H1 (cell line): ENCODE measurements around the gene USP43. TPM values are rescaled to one million over a fixed set of nuclear protein-coding genes. Genes with fewer than 3 reads are reported as not detected.

Source experiments
- CTCF ChIA-PET: fragments of 300-600 bp; sonication (Branson Sonifier 250); formaldehyde crosslinking; loops from one replicate; lab custom pipeline; 2021; ENCODE audit not compliant: partially characterized antibody; lab: Charles Lee
- POLR2A ChIA-PET: fragments of 300-600 bp; sonication (Branson Sonifier 250); formaldehyde crosslinking; loops from one replicate; lab custom pipeline; 2021; ENCODE audit warnings: inconsistent platforms; ENCODE audit not compliant: partially characterized antibody; lab: Charles Lee
- DNase-seq, 2 experiments: peaks; one replicate each; pipeline versions ENCODE4 v3.0.0 to v3.0.0-alpha.2; 2010 to 2022; ENCODE audit warnings: low spot score in 2 of 2, low read depth in 1 of 2, mixed read lengths in 1 of 2
- FAIRE-seq: peaks from 2 replicates; lab custom pipeline; 2011; peaks lifted over from hg19 to GRCh38; lab: Jason Lieb, UNC
- H2AFZ ChIP-seq: 2 replicates; pipeline ENCODE4 v1.8.1; 2012; ENCODE audit warnings: low read length, inconsistent platforms
- H2AK5ac ChIP-seq: 2 replicates; pipeline ENCODE4 v1.6.1; 2013; ENCODE audit warnings: low read depth, low read length
- H2BK120ac ChIP-seq: replicated peaks from 2 replicates; pipeline ENCODE3; 2013; ENCODE audit warnings: low read depth, low read length, inconsistent platforms
- H2BK12ac ChIP-seq: 2 replicates; pipeline ENCODE4 v1.6.1; 2013; ENCODE audit warnings: low read depth, low read length
- H2BK15ac ChIP-seq: 2 replicates; pipeline ENCODE4 v1.6.1; 2013; ENCODE audit warnings: low read length
- H2BK20ac ChIP-seq: 2 replicates; pipeline ENCODE4 v1.6.1; 2013; ENCODE audit warnings: low read length
- H2BK5ac ChIP-seq: 2 replicates; pipeline ENCODE4 v1.6.1; 2013; ENCODE audit warnings: low read depth, low read length
- H3K14ac ChIP-seq: 2 replicates; pipeline ENCODE4 v1.6.1; 2013; ENCODE audit warnings: inconsistent platforms; ENCODE audit not compliant: insufficient read length
- H3K18ac ChIP-seq: 2 replicates; pipeline ENCODE4 v1.6.1; 2013; ENCODE audit warnings: low read length; ENCODE audit errors: extremely low read depth
- H3K23ac ChIP-seq: 2 replicates; pipeline ENCODE4 v1.6.1; 2013; ENCODE audit warnings: inconsistent platforms; ENCODE audit not compliant: insufficient read length
- H3K23me2 ChIP-seq: 2 replicates; pipeline ENCODE4 v1.6.1; 2013; ENCODE audit warnings: low read depth, low read length
- H3K27ac ChIP-seq: 2 replicates; pipeline ENCODE4 v1.6.1; 2011; ENCODE audit warnings: low read depth, low read length, inconsistent platforms
- H3K27me3 ChIP-seq, 4 experiments: replicated peaks in 1 of 4; 1 replicate in 1 of 4; 2 replicates in 3 of 4; pipeline versions ENCODE4 v1.6.1 to v1.8.1; 2011 to 2013; ENCODE audit warnings: low read length in 3 of 4, mild to moderate bottlenecking in 3 of 4, inconsistent platforms in 2 of 4, mixed read lengths in 2 of 4, moderate library complexity in 1 of 4; ENCODE audit not compliant: control insufficient read depth in 3 of 4, insufficient read depth in 3 of 4; ENCODE audit errors: extremely low read depth in 1 of 4
- H3K36me3 ChIP-seq, 4 experiments: 2 replicates each; pipeline versions ENCODE4 v1.6.1 to v1.8.1; 2011 to 2013; ENCODE audit warnings: mild to moderate bottlenecking in 4 of 4, low read length in 3 of 4, moderate library complexity in 2 of 4, control low read depth in 1 of 4, inconsistent platforms in 1 of 4; ENCODE audit not compliant: insufficient read depth in 4 of 4, control insufficient read depth in 2 of 4
- H3K4ac ChIP-seq: replicated peaks from 2 replicates; pipeline ENCODE3; 2013; ENCODE audit warnings: low read length, low read depth, mixed read lengths, inconsistent platforms; ENCODE audit not compliant: insufficient read length
- H3K4me1 ChIP-seq, 4 experiments: replicated peaks in 1 of 4; 1 replicate in 1 of 4; 2 replicates in 3 of 4; pipeline versions ENCODE4 v1.6.1 to v1.8.1; 2011 to 2013; ENCODE audit warnings: low read length in 3 of 4, inconsistent platforms in 2 of 4, mixed read lengths in 1 of 4; ENCODE audit not compliant: insufficient read depth in 4 of 4, control insufficient read depth in 3 of 4
- H3K4me2 ChIP-seq, 2 experiments: 2 replicates each; pipeline versions ENCODE4 v1.6.1 to v1.8.1; 2011 to 2013; ENCODE audit warnings: low read depth in 2 of 2, low read length in 2 of 2, control low read depth in 1 of 2, inconsistent platforms in 1 of 2, mild to moderate bottlenecking in 1 of 2; ENCODE audit not compliant: insufficient read depth in 1 of 2
- H3K4me3 ChIP-seq, 4 experiments: fragments of 200-600, 300-600 bp in 1 of 4; sonication (generic), shearing (Covaris generic), sonication (Bioruptor Twin) in 1 of 4; 2 replicates each; pipeline versions ENCODE4 v1.5.1 to v1.8.1; 2011 to 2016; ENCODE audit warnings: low read length in 4 of 4, low read depth in 3 of 4, control low read depth in 2 of 4, inconsistent platforms in 2 of 4, mild to moderate bottlenecking in 2 of 4, mixed read lengths in 1 of 4, moderate library complexity in 1 of 4; ENCODE audit not compliant: insufficient read depth in 2 of 4; ENCODE audit errors: extremely low read depth in 1 of 4
- H3K56ac ChIP-seq: replicated peaks from 2 replicates; pipeline ENCODE3; 2013; ENCODE audit warnings: low read depth, mild to moderate bottlenecking, mixed read lengths, low read length, inconsistent platforms; ENCODE audit not compliant: insufficient read length
- H3K79me1 ChIP-seq: 2 replicates; pipeline ENCODE4 v1.6.1; 2013; ENCODE audit warnings: low read depth, low read length, control low read depth
- H3K79me2 ChIP-seq, 2 experiments: 2 replicates each; pipeline versions ENCODE4 v1.6.1 to v1.8.1; 2012 to 2013; ENCODE audit warnings: low read length in 2 of 2, mild to moderate bottlenecking in 2 of 2, inconsistent platforms in 1 of 2; ENCODE audit not compliant: insufficient read depth in 2 of 2, control insufficient read depth in 1 of 2
- H3K9ac ChIP-seq, 4 experiments: replicated peaks in 1 of 4; 1 replicate in 1 of 4; 2 replicates in 3 of 4; pipeline versions ENCODE4 v1.6.1 to v1.8.1; 2011 to 2013; ENCODE audit warnings: low read depth in 3 of 4, low read length in 3 of 4, control low read depth in 2 of 4, mild to moderate bottlenecking in 2 of 4, moderate library complexity in 2 of 4, inconsistent platforms in 1 of 4; ENCODE audit errors: extremely low read depth in 1 of 4
- H3K9me3 ChIP-seq, 2 experiments: 2 replicates each; pipeline versions ENCODE4 v1.6.1 to v1.8.1; 2012 to 2013; ENCODE audit warnings: mild to moderate bottlenecking in 2 of 2, moderate library complexity in 2 of 2, control low read depth in 1 of 2, inconsistent platforms in 1 of 2, low read depth in 1 of 2, low read length in 1 of 2, mixed read lengths in 1 of 2; ENCODE audit not compliant: insufficient read depth in 2 of 2
- H4K20me1 ChIP-seq, 2 experiments: replicated peaks in 1 of 2; 2 replicates each; pipeline versions ENCODE3 to v1.8.1; 2011 to 2013; ENCODE audit warnings: inconsistent platforms in 2 of 2, low read length in 2 of 2, mild to moderate bottlenecking in 1 of 2; ENCODE audit not compliant: insufficient read depth in 2 of 2, control insufficient read depth in 1 of 2
- H4K5ac ChIP-seq: 2 replicates; pipeline ENCODE4 v1.6.1; 2013; ENCODE audit warnings: low read length, low read depth, mixed read lengths, inconsistent platforms; ENCODE audit not compliant: insufficient read length
- H4K8ac ChIP-seq: 2 replicates; pipeline ENCODE4 v1.8.0; 2013; ENCODE audit warnings: mild to moderate bottlenecking, moderate library complexity, low read length, inconsistent platforms; ENCODE audit not compliant: insufficient read depth; ENCODE audit errors: extremely low read depth
- H4K91ac ChIP-seq: replicated peaks from 2 replicates; pipeline ENCODE3; 2013; ENCODE audit warnings: low read length, mixed read lengths, inconsistent platforms; ENCODE audit not compliant: insufficient read length
- ATF2 ChIP-seq: IDR thresholded peaks from 2 replicates; pipeline ENCODE4 v1.6.1; 2012; ENCODE audit warnings: low read length, inconsistent platforms
- BACH1 ChIP-seq: IDR thresholded peaks from 2 replicates; pipeline ENCODE4 v1.6.1; 2012; ENCODE audit warnings: low read length, improper control_type of control experiment
- CTBP2 ChIP-seq: IDR thresholded peaks from 2 replicates; pipeline ENCODE4 v1.7.0; 2011; ENCODE audit warnings: borderline replicate concordance, mild to moderate bottlenecking, moderate library complexity, mixed read lengths, low read length; ENCODE audit not compliant: insufficient read depth, insufficient read length
- FOSL1 ChIP-seq: IDR thresholded peaks from 2 replicates; pipeline ENCODE4 v1.6.1; 2011; ENCODE audit warnings: mild to moderate bottlenecking, low read depth, low read length, moderate library complexity; ENCODE audit not compliant: insufficient read depth
- GTF2F1 ChIP-seq: IDR thresholded peaks from 2 replicates; pipeline ENCODE4 v1.6.1; 2012; ENCODE audit warnings: low read depth, low read length, improper control_type of control experiment, borderline replicate concordance
- MAFK ChIP-seq: IDR thresholded peaks from 2 replicates; pipeline ENCODE4 v1.6.1; 2012; ENCODE audit warnings: low read depth, mild to moderate bottlenecking, improper control_type of control experiment, low read length
- RAD21 ChIP-seq, 2 experiments: IDR thresholded peaks in 1 of 2; conservative IDR thresholded peaks in 1 of 2; 2 replicates each; pipeline ENCODE4 v1.6.1; 2011; ENCODE audit warnings: low read depth in 2 of 2, low read length in 2 of 2, improper control_type of control experiment in 1 of 2, inconsistent platforms in 1 of 2, mild to moderate bottlenecking in 1 of 2, moderate library complexity in 1 of 2
- RFX5 ChIP-seq: IDR thresholded peaks from 2 replicates; pipeline ENCODE4 v1.6.1; 2011; ENCODE audit warnings: low read depth, low read length, improper control_type of control experiment, borderline replicate concordance
- RNF2 ChIP-seq: fragments of 200-900, 300-1000 bp; sonication (generic); IDR thresholded peaks from 2 replicates; pipeline ENCODE4 v1.7.1; 2016; ENCODE audit warnings: borderline replicate concordance, low read depth, mild to moderate bottlenecking, antibody characterized with exemption, low read length; ENCODE audit not compliant: poor library complexity, severe bottlenecking; ENCODE audit errors: missing control alignments
- RXRA ChIP-seq: IDR thresholded peaks from 2 replicates; pipeline ENCODE4 v1.6.1; 2011; ENCODE audit warnings: low read depth, mild to moderate bottlenecking, low read length, moderate library complexity; ENCODE audit not compliant: insufficient read depth
- SIRT6 ChIP-seq: IDR thresholded peaks from one replicate; pipeline ENCODE4 v1.7.1; 2012; ENCODE audit warnings: low read length, inconsistent platforms
- YY1 ChIP-seq: IDR thresholded peaks from 2 replicates; pipeline ENCODE4 v1.6.1; 2011; ENCODE audit warnings: low read depth, mild to moderate bottlenecking, low read length
- WGBS, 2 experiments: shearing (Covaris generic) in 1 of 2; methylation state at CpG; one replicate each; pipeline versions ENCODE4 v1.1.6 to v1.1.7; 2013 to 2015; ENCODE audit warnings: low lambda C conversion rate in 2 of 2, mixed read lengths in 2 of 2, inconsistent platforms in 1 of 2, low coverage in 1 of 2, missing lambda C conversion rate in 1 of 2; ENCODE audit not compliant: insufficient replicate concordance in 2 of 2, insufficient coverage in 1 of 2, insufficient read length in 1 of 2; ENCODE audit errors: extremely low coverage in 1 of 2, missing lambda C conversion rate in 1 of 2; 5-methylcytosine and 5-hydroxymethylcytosine counted together
- polyA plus RNA-seq, 7 experiments: library from polyadenylated mRNA; depleted of rRNA in 3 of 7; stranded (reverse) in 5 of 7; unstranded in 2 of 7; fragments of >200 nt in 5 of 7; fragments of 200-250 nt in 2 of 7; gene quantifications; 1 replicate in 5 of 7; 2 replicates in 1 of 7; 4 replicates in 1 of 7; pipeline versions ENCODE4 v1.2.1 to v1.2.3, GENCODE V29; 2011 to 2013; ENCODE audit warnings: missing spikeins in 2 of 7, mixed read lengths in 2 of 7
- total RNA-seq: library from RNA; stranded (reverse); fragmentation: NEBNext Ultra II Directional; extraction: Animal tissue kit (Norgen Biotek cat#: 25700); gene quantifications from 2 replicates; pipeline ENCODE4 v1.2.1, GENCODE V29; 2021

Gene USP43
- total and polyA plus RNA-seq, 2 of the 8 experiments (the other 6 are each of a cell fraction or from before 2014, with no cell fraction given): 3.0 to 7.2 TPM

- Histone ChIP-seq H4K8ac (no peak overlapping the region), H3K4me3 (no peak overlapping the region), H2BK120ac (no peak overlapping the region), H3K14ac (no peak overlapping the region), H3K4me2 (no peak overlapping the region), H3K27me3 (no peaks in the 10 kb centered on the region), H3K18ac (no peak overlapping the region), H2AFZ (no peak overlapping the region), H2BK20ac (no peak overlapping the region), H2BK12ac (no peak overlapping the region), H4K20me1 (peaks cover 0 to 2% of the 10 kb centered on the region in 2 experiments), H3K9ac (no peak overlapping the region), H3K4me1 (peaks cover 0 to 5% (median under 1%) of the 10 kb centered on the region in 4 experiments; a peak in 3 of 7 replicates), H3K27ac (no peak overlapping the region), H4K91ac (no peak overlapping the region), H3K9me3 (no peaks in the 10 kb centered on the region), H3K36me3 (peaks cover 0 to 2% (median 0%) of the 10 kb centered on the region in 4 experiments; a peak in 1 of 8 replicates), H3K79me2 (no peaks in the 10 kb centered on the region), H3K4ac (no peak overlapping the region), H2BK5ac (peak overlapping the region; percentile 36; the same call in 1 of the 2 replicates), H3K56ac (no peak overlapping the region), H3K23me2 (no peaks in the 10 kb centered on the region), H2BK15ac (no peak overlapping the region), H2AK5ac (no peak overlapping the region), H3K23ac (no peak overlapping the region), H4K5ac (no peak overlapping the region), H3K79me1 (no peaks in the 10 kb centered on the region)
- WGBS, 2 experiments: 81% methylated on average over 8 of the region's 8 CpGs; no CpG with 5 or more reads in 1 of the 2 experiments
- POLR2A ChIA-PET: no interaction called here
- FAIRE-seq (no peak), DNase-seq (no peak)
- CTCF ChIA-PET: no interaction called here
- TF ChIP-seq ATF2 (no peak), FOSL1 (no peak), GTF2F1 (no peak), RFX5 (no peak), RNF2 (no peak), BACH1 (no peak), CTBP2 (no peak), RXRA (no peak), SIRT6 (no peak), YY1 (no peak), MAFK (no peak), RAD21 (IDR thresholded peaks at IDR 0.05 in 1 of 2, conservative IDR thresholded peaks at IDR 0.05 in 1 of 2; ENCODE audit: low read depth in 2 of 2, low read length in 2 of 2) (no peak)
Measured at GRCh38 chr17:9670596-9670995, 25.3 kb downstream of the USP43 start.
